ENCODE results near the gene ZNF544. TPM values are rescaled to one million over a fixed set of nuclear protein-coding genes. Genes with fewer than 3 reads are reported as not detected.

Gene ZNF544
- total and polyA plus RNA-seq, 2 of the 8 experiments (the other 6 are each of a cell fraction or from before 2014, with no cell fraction given), result 48.8 to 60.8 TPM

GRCh38 chr19:58203814-58204475 lies 24.8 kb upstream of the ZNF544 start (continued):
- no peak for TF ChIP-seq MAFK (IDR thresholded peaks at IDR 0.05; ENCODE audit: low read depth, low read length)
- TF ChIP-seq CTBP2 (IDR thresholded peaks at IDR 0.05; ENCODE audit: borderline replicate concordance, insufficient read depth, insufficient read length, low read length), result no peak
- TF ChIP-seq ATF3 (IDR thresholded peaks at IDR 0.05; ENCODE audit: insufficient read depth, low read depth, low read length), result no peak
- no peak for TF ChIP-seq SIN3A (conservative IDR thresholded peaks at IDR 0.05 in 1 of 2, IDR thresholded peaks at IDR 0.05 in 1 of 2; ENCODE audit: low read depth in 1 of 2, low read length in 2 of 2)

Measured in H1 (cell line).